H1 (cell line): ENCODE measurements around the gene ZNF396. TPM values are rescaled to one million over a fixed set of nuclear protein-coding genes. Genes with fewer than 3 reads are reported as not detected.

Source experiments
- CTCF ChIA-PET: fragments of 300-600 bp; sonication (Branson Sonifier 250); formaldehyde crosslinking; loops from one replicate; lab custom pipeline; 2021; ENCODE audit not compliant: partially characterized antibody; lab: Charles Lee
- POLR2A ChIA-PET: fragments of 300-600 bp; sonication (Branson Sonifier 250); formaldehyde crosslinking; loops from one replicate; lab custom pipeline; 2021; ENCODE audit warnings: inconsistent platforms; ENCODE audit not compliant: partially characterized antibody; lab: Charles Lee
- DNase-seq, 2 experiments: peaks; one replicate each; pipeline versions ENCODE4 v3.0.0 to v3.0.0-alpha.2; 2010 to 2022; ENCODE audit warnings: low spot score in 2 of 2, low read depth in 1 of 2, mixed read lengths in 1 of 2
- FAIRE-seq: peaks from 2 replicates; lab custom pipeline; 2011; peaks lifted over from hg19 to GRCh38; lab: Jason Lieb, UNC
- H2AFZ ChIP-seq: 2 replicates; pipeline ENCODE4 v1.8.1; 2012; ENCODE audit warnings: low read length, inconsistent platforms
- H2AK5ac ChIP-seq: 2 replicates; pipeline ENCODE4 v1.6.1; 2013; ENCODE audit warnings: low read depth, low read length
- H2BK120ac ChIP-seq: replicated peaks from 2 replicates; pipeline ENCODE3; 2013; ENCODE audit warnings: low read depth, low read length, inconsistent platforms
- H2BK12ac ChIP-seq: 2 replicates; pipeline ENCODE4 v1.6.1; 2013; ENCODE audit warnings: low read depth, low read length
- H2BK15ac ChIP-seq: 2 replicates; pipeline ENCODE4 v1.6.1; 2013; ENCODE audit warnings: low read length
- H2BK20ac ChIP-seq: 2 replicates; pipeline ENCODE4 v1.6.1; 2013; ENCODE audit warnings: low read length
- H2BK5ac ChIP-seq: 2 replicates; pipeline ENCODE4 v1.6.1; 2013; ENCODE audit warnings: low read depth, low read length
- H3K14ac ChIP-seq: 2 replicates; pipeline ENCODE4 v1.6.1; 2013; ENCODE audit warnings: inconsistent platforms; ENCODE audit not compliant: insufficient read length
- H3K18ac ChIP-seq: 2 replicates; pipeline ENCODE4 v1.6.1; 2013; ENCODE audit warnings: low read length; ENCODE audit errors: extremely low read depth
- H3K23ac ChIP-seq: 2 replicates; pipeline ENCODE4 v1.6.1; 2013; ENCODE audit warnings: inconsistent platforms; ENCODE audit not compliant: insufficient read length
- H3K23me2 ChIP-seq: 2 replicates; pipeline ENCODE4 v1.6.1; 2013; ENCODE audit warnings: low read depth, low read length
- H3K27ac ChIP-seq: 2 replicates; pipeline ENCODE4 v1.6.1; 2011; ENCODE audit warnings: low read depth, low read length, inconsistent platforms
- H3K27me3 ChIP-seq, 4 experiments: replicated peaks in 1 of 4; 1 replicate in 1 of 4; 2 replicates in 3 of 4; pipeline versions ENCODE4 v1.6.1 to v1.8.1; 2011 to 2013; ENCODE audit warnings: low read length in 3 of 4, mild to moderate bottlenecking in 3 of 4, inconsistent platforms in 2 of 4, mixed read lengths in 2 of 4, moderate library complexity in 1 of 4; ENCODE audit not compliant: control insufficient read depth in 3 of 4, insufficient read depth in 3 of 4; ENCODE audit errors: extremely low read depth in 1 of 4
- H3K36me3 ChIP-seq, 4 experiments: 2 replicates each; pipeline versions ENCODE4 v1.6.1 to v1.8.1; 2011 to 2013; ENCODE audit warnings: mild to moderate bottlenecking in 4 of 4, low read length in 3 of 4, moderate library complexity in 2 of 4, control low read depth in 1 of 4, inconsistent platforms in 1 of 4; ENCODE audit not compliant: insufficient read depth in 4 of 4, control insufficient read depth in 2 of 4
- H3K4ac ChIP-seq: replicated peaks from 2 replicates; pipeline ENCODE3; 2013; ENCODE audit warnings: low read length, low read depth, mixed read lengths, inconsistent platforms; ENCODE audit not compliant: insufficient read length
- H3K4me1 ChIP-seq, 4 experiments: replicated peaks in 1 of 4; 1 replicate in 1 of 4; 2 replicates in 3 of 4; pipeline versions ENCODE4 v1.6.1 to v1.8.1; 2011 to 2013; ENCODE audit warnings: low read length in 3 of 4, inconsistent platforms in 2 of 4, mixed read lengths in 1 of 4; ENCODE audit not compliant: insufficient read depth in 4 of 4, control insufficient read depth in 3 of 4
- H3K4me2 ChIP-seq, 2 experiments: 2 replicates each; pipeline versions ENCODE4 v1.6.1 to v1.8.1; 2011 to 2013; ENCODE audit warnings: low read depth in 2 of 2, low read length in 2 of 2, control low read depth in 1 of 2, inconsistent platforms in 1 of 2, mild to moderate bottlenecking in 1 of 2; ENCODE audit not compliant: insufficient read depth in 1 of 2
- H3K4me3 ChIP-seq, 4 experiments: fragments of 200-600, 300-600 bp in 1 of 4; sonication (generic), shearing (Covaris generic), sonication (Bioruptor Twin) in 1 of 4; 2 replicates each; pipeline versions ENCODE4 v1.5.1 to v1.8.1; 2011 to 2016; ENCODE audit warnings: low read length in 4 of 4, low read depth in 3 of 4, control low read depth in 2 of 4, inconsistent platforms in 2 of 4, mild to moderate bottlenecking in 2 of 4, mixed read lengths in 1 of 4, moderate library complexity in 1 of 4; ENCODE audit not compliant: insufficient read depth in 2 of 4; ENCODE audit errors: extremely low read depth in 1 of 4
- H3K56ac ChIP-seq: replicated peaks from 2 replicates; pipeline ENCODE3; 2013; ENCODE audit warnings: low read depth, mild to moderate bottlenecking, mixed read lengths, low read length, inconsistent platforms; ENCODE audit not compliant: insufficient read length
- H3K79me1 ChIP-seq: 2 replicates; pipeline ENCODE4 v1.6.1; 2013; ENCODE audit warnings: low read depth, low read length, control low read depth
- H3K79me2 ChIP-seq, 2 experiments: 2 replicates each; pipeline versions ENCODE4 v1.6.1 to v1.8.1; 2012 to 2013; ENCODE audit warnings: low read length in 2 of 2, mild to moderate bottlenecking in 2 of 2, inconsistent platforms in 1 of 2; ENCODE audit not compliant: insufficient read depth in 2 of 2, control insufficient read depth in 1 of 2
- H3K9ac ChIP-seq, 4 experiments: replicated peaks in 1 of 4; 1 replicate in 1 of 4; 2 replicates in 3 of 4; pipeline versions ENCODE4 v1.6.1 to v1.8.1; 2011 to 2013; ENCODE audit warnings: low read depth in 3 of 4, low read length in 3 of 4, control low read depth in 2 of 4, mild to moderate bottlenecking in 2 of 4, moderate library complexity in 2 of 4, inconsistent platforms in 1 of 4; ENCODE audit errors: extremely low read depth in 1 of 4
- H3K9me3 ChIP-seq, 2 experiments: 2 replicates each; pipeline versions ENCODE4 v1.6.1 to v1.8.1; 2012 to 2013; ENCODE audit warnings: mild to moderate bottlenecking in 2 of 2, moderate library complexity in 2 of 2, control low read depth in 1 of 2, inconsistent platforms in 1 of 2, low read depth in 1 of 2, low read length in 1 of 2, mixed read lengths in 1 of 2; ENCODE audit not compliant: insufficient read depth in 2 of 2
- H4K20me1 ChIP-seq, 2 experiments: replicated peaks in 1 of 2; 2 replicates each; pipeline versions ENCODE3 to v1.8.1; 2011 to 2013; ENCODE audit warnings: inconsistent platforms in 2 of 2, low read length in 2 of 2, mild to moderate bottlenecking in 1 of 2; ENCODE audit not compliant: insufficient read depth in 2 of 2, control insufficient read depth in 1 of 2
- H4K5ac ChIP-seq: 2 replicates; pipeline ENCODE4 v1.6.1; 2013; ENCODE audit warnings: low read length, low read depth, mixed read lengths, inconsistent platforms; ENCODE audit not compliant: insufficient read length
- H4K8ac ChIP-seq: 2 replicates; pipeline ENCODE4 v1.8.0; 2013; ENCODE audit warnings: mild to moderate bottlenecking, moderate library complexity, low read length, inconsistent platforms; ENCODE audit not compliant: insufficient read depth; ENCODE audit errors: extremely low read depth
- H4K91ac ChIP-seq: replicated peaks from 2 replicates; pipeline ENCODE3; 2013; ENCODE audit warnings: low read length, mixed read lengths, inconsistent platforms; ENCODE audit not compliant: insufficient read length
- POLR2A ChIP-seq, 2 experiments: IDR thresholded peaks; 1 replicate in 1 of 2; 2 replicates in 1 of 2; pipeline ENCODE4 v1.6.1; 2011; ENCODE audit warnings: low read depth in 2 of 2, low read length in 2 of 2, mild to moderate bottlenecking in 2 of 2; ENCODE audit errors: control extremely low read depth in 1 of 2
- WGBS, 2 experiments: shearing (Covaris generic) in 1 of 2; methylation state at CpG; one replicate each; pipeline versions ENCODE4 v1.1.6 to v1.1.7; 2013 to 2015; ENCODE audit warnings: low lambda C conversion rate in 2 of 2, mixed read lengths in 2 of 2, inconsistent platforms in 1 of 2, low coverage in 1 of 2, missing lambda C conversion rate in 1 of 2; ENCODE audit not compliant: insufficient replicate concordance in 2 of 2, insufficient coverage in 1 of 2, insufficient read length in 1 of 2; ENCODE audit errors: extremely low coverage in 1 of 2, missing lambda C conversion rate in 1 of 2; 5-methylcytosine and 5-hydroxymethylcytosine counted together
- polyA plus RNA-seq, 7 experiments: library from polyadenylated mRNA; depleted of rRNA in 3 of 7; stranded (reverse) in 5 of 7; unstranded in 2 of 7; fragments of >200 nt in 5 of 7; fragments of 200-250 nt in 2 of 7; gene quantifications; 1 replicate in 5 of 7; 2 replicates in 1 of 7; 4 replicates in 1 of 7; pipeline versions ENCODE4 v1.2.1 to v1.2.3, GENCODE V29; 2011 to 2013; ENCODE audit warnings: missing spikeins in 2 of 7, mixed read lengths in 2 of 7
- total RNA-seq: library from RNA; stranded (reverse); fragmentation: NEBNext Ultra II Directional; extraction: Animal tissue kit (Norgen Biotek cat#: 25700); gene quantifications from 2 replicates; pipeline ENCODE4 v1.2.1, GENCODE V29; 2021

The ZNF396 gene
- total and polyA plus RNA-seq, 2 of the 8 experiments (the other 6 are each of a cell fraction or from before 2014, with no cell fraction given), result 0.44 to 0.74 TPM

- Histone ChIP-seq H2BK120ac (no peak overlapping the region), H2AK5ac (no peak overlapping the region), H2BK15ac (no peak overlapping the region), H3K36me3 (peaks cover 13 to 23% (median 19%) of the 10 kb centered on the region in 4 experiments), H3K4me2 (peak overlapping the region; percentile 74 to 76), H3K4ac (no peak overlapping the region), H3K4me1 (peaks cover 0 to 5% (median 1%) of the 10 kb centered on the region in 4 experiments; a peak in 3 of 7 replicates), H4K8ac (no peak overlapping the region), H3K23me2 (0 out of 2 replicates have a peak, but pooled peaks cover 7% of the 10 kb centered on the region), H2BK5ac (no peak overlapping the region; the same call in 1 of the 2 replicates), H3K9me3 (no peaks in the 10 kb centered on the region), H3K18ac (no peak overlapping the region), H2AFZ (no peak overlapping the region), H3K9ac (peak overlapping the region; percentile 56 to 97 (median 95); a peak in 6 of 7 replicates), H3K14ac (no peak overlapping the region), H3K56ac (no peak overlapping the region), H2BK20ac (no peak overlapping the region), H3K4me3 (peak overlapping the region; percentile 91 to 97 (median 92)), H2BK12ac (no peak overlapping the region), H3K79me1 (0 out of 2 replicates have a peak, but pooled peaks cover 8% of the 10 kb centered on the region), H3K27me3 (no peaks in the 10 kb centered on the region), H4K20me1 (peaks cover 6 to 24% of the 10 kb centered on the region in 2 experiments), H4K91ac (no peak overlapping the region), H3K23ac (no peak overlapping the region), H3K27ac (no peak overlapping the region; the same call in 1 of the 2 replicates), H4K5ac (no peak overlapping the region), H3K79me2 (peaks cover 23 to 46% of the 10 kb centered on the region in 2 experiments)
- DNase-seq (no peak), FAIRE-seq (no peak)
- 1% methylated on average over 14 of the region's 15 CpGs; no CpG with 5 or more reads in 1 of the 2 experiments for WGBS, 2 experiments
- CTCF ChIA-PET, result no interaction called here
- TF ChIP-seq POLR2A (IDR thresholded peaks at IDR 0.05; ENCODE audit: control extremely low read depth in 1 of 2, low read depth in 2 of 2, low read length in 2 of 2), result no peak
- POLR2A ChIA-PET, result interaction anchor here (0.8 to 2.7 kb wide), 9 partner anchors 8 to 129 kb away, joined by 3 to 20 read pairs (median 8); partner anchors contain the start of genes ZNF397 and ZSCAN30
Measured at GRCh38 chr18:35343488-35343935, 33.6 kb downstream of the ZNF396 start.
